Activated CD8-positive, alpha-beta memory T cell treated with anti-CD3 and anti-CD28 coated beads, Interleukin-2, amount 50 U/mL, for 1 hour (primary cell): ENCODE measurements around the gene NFS1.
"Not testable (repeated sequence)": the region's sequence is repeated elsewhere in the genome, so short reads cannot be mapped to it uniquely, and the experiment has no call there.

Experiments used
- DNase-seq: peaks from one replicate; pipeline ENCODE4 v3.0.0-alpha.2; 2020; ENCODE audit errors: extremely low read depth

NFS1 gene

GRCh38 chr20:35710039-35710438 lies 10.9 kb upstream of the NFS1 start:
- DNase-seq, result no peak

GRCh38 chr20:35709259-35709658 lies 10.1 kb upstream of the NFS1 start:
- no peak for DNase-seq

- no peak for DNase-seq
These were observed 9.3 kb upstream of the NFS1 start for GRCh38 chr20:35708502-35708901.

GRCh38 chr20:35706591-35707529 lies 7.7 kb upstream of the NFS1 start:
- DNase-seq, result not testable (repeated sequence)

- not testable (repeated sequence) for DNase-seq
These were observed 6.7 kb upstream of the NFS1 start for GRCh38 chr20:35705894-35706293.

GRCh38 chr20:35704514-35705261 lies 5.5 kb upstream of the NFS1 start:
- DNase-seq, result no peak

- no peak for DNase-seq
These were observed 3.9 kb upstream of the NFS1 start for GRCh38 chr20:35702824-35703695.

- no peak for DNase-seq
These were observed 3.1 kb upstream of the NFS1 start for GRCh38 chr20:35702051-35702823.

GRCh38 chr20:35700625-35701148 lies 1.5 kb upstream of the NFS1 start:
- no peak for DNase-seq

- no peak for DNase-seq
These were observed 939 bp upstream of the NFS1 start for GRCh38 chr20:35699957-35700624.

- no peak for DNase-seq
These were observed 640 bp downstream of the NFS1 start for GRCh38 chr20:35698298-35699126.

- no peak for DNase-seq
These were observed 1.4 kb downstream of the NFS1 start for GRCh38 chr20:35697696-35698297.

- no peak for DNase-seq
These were observed 3.2 kb downstream of the NFS1 start for GRCh38 chr20:35695978-35696377.

GRCh38 chr20:35695245-35695749 lies 3.9 kb downstream of the NFS1 start:
- DNase-seq, result no peak

GRCh38 chr20:35690265-35690664 lies 8.9 kb downstream of the NFS1 start:
- no peak for DNase-seq

GRCh38 chr20:35686872-35687271 lies 12.3 kb downstream of the NFS1 start:
- not testable (repeated sequence) for DNase-seq

GRCh38 chr20:35685368-35685767 lies 13.8 kb downstream of the NFS1 start:
- not testable (repeated sequence) for DNase-seq

- no peak for DNase-seq
These were observed 17.2 kb downstream of the NFS1 start for GRCh38 chr20:35681960-35682359.
